Endothelial cell of umbilical vein (primary cell): ENCODE data around the gene CFAP141. TPM values are rescaled to one million over a fixed set of nuclear protein-coding genes. Genes with fewer than 3 reads are reported as not detected.

ENCODE experiments used
- BruUV-seq: library from RNA; stranded (reverse); fragments of 400-500 nt; replicated peaks from 2 replicates; lab custom pipeline; 2021; lab: Mats Ljungman, UMichigan
- CTCF ChIA-PET: fragments of 300-600, 350-600 bp; sonication (Branson Sonifier 250); formaldehyde crosslinking; loops from one replicate; lab custom pipeline; 2021; ENCODE audit warnings: antibody characterized with exemption, inconsistent platforms; lab: Charles Lee
- POLR2A ChIA-PET: fragments of 300-600, 350-600 bp; sonication (Branson Sonifier 250); formaldehyde crosslinking; loops from one replicate; lab custom pipeline; 2021; ENCODE audit warnings: antibody characterized with exemption, inconsistent platforms; lab: Charles Lee
- DNase-seq: peaks from one replicate; pipeline ENCODE4 v3.0.0-alpha.2; 2011; ENCODE audit warnings: low read depth, low spot score
- FAIRE-seq: peaks from 2 replicates; lab custom pipeline; 2011; peaks lifted over from hg19 to GRCh38; lab: Jason Lieb, UNC
- H2AFZ ChIP-seq: 2 replicates; pipeline ENCODE4 v1.6.0; 2012; ENCODE audit warnings: low read depth, low read length, control low read depth, inconsistent platforms
- H3K27ac ChIP-seq: 2 replicates; pipeline ENCODE4 v1.5.1; 2011; ENCODE audit warnings: low read depth, mild to moderate bottlenecking, control low read depth, low read length, moderate library complexity; ENCODE audit not compliant: insufficient read depth
- H3K27me3 ChIP-seq, 2 experiments: 2 replicates each; pipeline versions ENCODE4 v1.6.0 to v1.6.1; 2011; ENCODE audit warnings: low read length in 2 of 2, mixed read lengths in 1 of 2; ENCODE audit not compliant: control insufficient read depth in 2 of 2, insufficient read depth in 2 of 2
- H3K36me3 ChIP-seq, 2 experiments: 2 replicates in 1 of 2; 3 replicates in 1 of 2; pipeline ENCODE4 v1.5.1; 2011; ENCODE audit warnings: low read length in 2 of 2, mild to moderate bottlenecking in 1 of 2, moderate library complexity in 1 of 2; ENCODE audit not compliant: control insufficient read depth in 2 of 2, insufficient read depth in 2 of 2; ENCODE audit errors: extremely low read depth in 1 of 2
- H3K4me1 ChIP-seq: 3 replicates; pipeline ENCODE4 v1.5.1; 2011; ENCODE audit warnings: mild to moderate bottlenecking, low read length; ENCODE audit not compliant: control insufficient read depth, insufficient read depth; ENCODE audit errors: extremely low read depth
- H3K4me2 ChIP-seq: 2 replicates; pipeline ENCODE4 v1.6.1; 2011; ENCODE audit warnings: low read length, control low read depth, mixed read lengths; ENCODE audit not compliant: insufficient read depth
- H3K4me3 ChIP-seq, 3 experiments: fragments of 200-600 bp in 1 of 3; sonication (generic), shearing (Covaris generic) in 1 of 3; replicated peaks in 1 of 3; 2 replicates each; pipeline ENCODE4 v1.5.1; 2011 to 2016; ENCODE audit warnings: control low read depth in 3 of 3, low read length in 3 of 3, mild to moderate bottlenecking in 2 of 3, inconsistent platforms in 1 of 3, low read depth in 1 of 3, moderate library complexity in 1 of 3; ENCODE audit not compliant: insufficient read depth in 1 of 3
- H3K79me2 ChIP-seq: 2 replicates; pipeline ENCODE4 v1.6.0; 2012; ENCODE audit warnings: low read length, inconsistent platforms; ENCODE audit not compliant: control insufficient read depth, insufficient read depth
- H3K9ac ChIP-seq: replicated peaks from 2 replicates; pipeline ENCODE3; 2011; ENCODE audit warnings: low read length, control low read depth; ENCODE audit not compliant: insufficient read depth; ENCODE audit errors: extremely low read depth
- H3K9me1 ChIP-seq: replicated peaks from 3 replicates; pipeline ENCODE4 v1.6.0; 2011; ENCODE audit warnings: mild to moderate bottlenecking, low read length; ENCODE audit not compliant: control insufficient read depth, insufficient read depth; ENCODE audit errors: extremely low read depth
- H3K9me3 ChIP-seq: replicated peaks from 2 replicates; pipeline ENCODE4 v1.5.1; 2012; ENCODE audit warnings: low read length, inconsistent platforms; ENCODE audit not compliant: control insufficient read depth, insufficient read depth
- H4K20me1 ChIP-seq: replicated peaks from 2 replicates; pipeline ENCODE3; 2011; ENCODE audit warnings: mild to moderate bottlenecking, low read length; ENCODE audit not compliant: control insufficient read depth, insufficient read depth; ENCODE audit errors: extremely low read depth
- FOS ChIP-seq: IDR thresholded peaks from 2 replicates; pipeline ENCODE4 v1.6.1; 2011; ENCODE audit warnings: mild to moderate bottlenecking, low read length, moderate library complexity, borderline replicate concordance; ENCODE audit not compliant: insufficient read depth
- JUN ChIP-seq: IDR thresholded peaks from 2 replicates; pipeline ENCODE4 v1.6.1; 2011; ENCODE audit warnings: borderline replicate concordance, low read depth; ENCODE audit not compliant: insufficient read length, insufficient read depth
- dilution Hi-C: fragments of 300-500 bp; cut with MboI; formaldehyde crosslinking; loops from one replicate; pipeline ENCODE4 v1.15.0; 2019; ENCODE audit warnings: low sequenced_read_pairs; ENCODE audit not compliant: extremely low pct_ligation_motif_present
- intact Hi-C: fragments of 100-400 bp; cut with micrococcal nuclease; formaldehyde crosslinking; loops from one replicate; pipeline ENCODE4 v1.10.0; 2022
- microRNA counts: library from miRNA; unstranded; fragments of <30 nt; microRNA quantifications from one replicate; lab custom pipeline; 2016
- microRNA-seq: library from miRNA; unstranded; fragments of <30 nt; microRNA quantifications from one replicate; pipeline ENCODE4 v1.2.0, GENCODE V29; 2021; ENCODE audit warnings: borderline number of aligned reads, borderline replicate concordance
- polyA plus RNA-seq, 4 experiments: library from polyadenylated mRNA; depleted of rRNA in 3 of 4; stranded (reverse) in 3 of 4; unstranded in 1 of 4; fragments of >200 nt; gene quantifications; 2 replicates each; pipeline versions ENCODE4 v1.2.1 to v1.2.3, GENCODE V29; 2011 to 2012; ENCODE audit warnings: missing spikeins in 1 of 4
- small RNA-seq: library from RNA; depleted of rRNA; stranded (forward); fragments of <200 nt; gene quantifications from one replicate; pipeline ENCODE3, GENCODE V24; 2012; ENCODE audit warnings: low replicate concordance, low read depth; ENCODE audit not compliant: insufficient read depth, insufficient read length
- total RNA-seq: library from RNA; stranded (reverse); gene quantifications from 2 replicates; pipeline ENCODE4 v1.2.3, GENCODE V29; 2021

CFAP141 gene
- total and polyA plus RNA-seq, 2 donors (not counting 3 experiments of a cell fraction or from before 2014, with no cell fraction given), result not detected

- dilution Hi-C loops (no loop called here), intact Hi-C loops (loop anchor here (10.0 kb wide), 1 partner anchor 157 kb away; the partner anchor contains the start of gene RPS27)
- no peak overlapping the region for H3K4me3 ChIP-seq
- POLR2A ChIA-PET, result no interaction called here
- peak; percentile 47 for TF ChIP-seq FOS
- TF ChIP-seq JUN, result no peak
- no peak overlapping the region for H2AFZ ChIP-seq
- H3K9ac ChIP-seq, result no peak overlapping the region
- no peaks in the 10 kb centered on the region for H3K36me3 ChIP-seq
- DNase-seq (peak; percentile 54), FAIRE-seq (peak; percentile 61)
- H3K27ac ChIP-seq, result no peak overlapping the region
- no peaks in the 10 kb centered on the region for H3K79me2 ChIP-seq
- H3K4me2 ChIP-seq, result no peak overlapping the region
- no TSS peak for BruUV-seq
- no peaks in the 10 kb centered on the region for H3K9me1 ChIP-seq
- H3K27me3 ChIP-seq, result no peaks in the 10 kb centered on the region
- no peaks in the 10 kb centered on the region for H4K20me1 ChIP-seq
- CTCF ChIA-PET, result no interaction called here
- peaks cover 23% of the 10 kb centered on the region for H3K4me1 ChIP-seq
- no peaks in the 10 kb centered on the region for H3K9me3 ChIP-seq
Observed at GRCh38 chr1:154151311-154151710, 54.8 kb downstream of the CFAP141 start.

MicroRNAs within 50 kb of the gene (microRNA counts, 767-probe panel; counts per million panel counts)
- 723 counts per million, percentile 96 among the panel's probes with 10 or more counts for microRNA hsa-miR-190b (lab: Ali Mortazavi, UCI)

Small RNA genes within 50 kb of the gene (microRNA-seq; reads per million reads assigned to microRNA genes)
- 5.8 reads per million, percentile 15 among the genes with 10 or more reads in this experiment for gene MIR190B

Small RNA genes within 50 kb of the gene (small RNA-seq; reads per million reads assigned to genes)
- gene MIR190B, result not detected

Other genes starting within 250 kb of the CFAP141 start
- 39.0 and 42.2 TPM in 2 replicates for gene CRTC2, start 247.7 kb downstream of the CFAP141 start, total RNA-seq
- 40.2 and 47.5 TPM in 2 replicates for gene CRTC2, start 247.7 kb downstream of the CFAP141 start, polyA plus RNA-seq
- 75.8 and 77.1 TPM in 2 replicates for gene SLC39A1, start 242.8 kb downstream of the CFAP141 start, total RNA-seq
- 98.0 and 111 TPM in 2 replicates for gene SLC39A1, start 242.8 kb downstream of the CFAP141 start, polyA plus RNA-seq
- 8.1 and 9.9 TPM in 2 replicates for gene CREB3L4, start 238.4 kb downstream of the CFAP141 start, total RNA-seq
- 11.7 and 12.1 TPM in 2 replicates for gene CREB3L4, start 238.4 kb downstream of the CFAP141 start, polyA plus RNA-seq
- gene JTB, start 228.7 kb downstream of the CFAP141 start, total RNA-seq, result 89.0 and 90.2 TPM in 2 replicates
- 144 and 149 TPM in 2 replicates for gene JTB, start 228.7 kb downstream of the CFAP141 start, polyA plus RNA-seq
- gene RAB13, start 220.0 kb downstream of the CFAP141 start, total RNA-seq, result 124 and 135 TPM in 2 replicates
- gene RAB13, start 220.0 kb downstream of the CFAP141 start, polyA plus RNA-seq, result 54.6 and 76.0 TPM in 2 replicates
- 1,120 and 1,234 TPM in 2 replicates for gene RPS27, start 215.6 kb downstream of the CFAP141 start, total RNA-seq
- 1,521 and 1,700 TPM in 2 replicates for gene RPS27, start 215.6 kb downstream of the CFAP141 start, polyA plus RNA-seq
- gene NUP210L, start 51.3 kb downstream of the CFAP141 start, total RNA-seq, result 0.07 TPM in 1 of 2 replicates, not detected in the other
- gene NUP210L, start 51.3 kb downstream of the CFAP141 start, polyA plus RNA-seq, result 0.01 TPM in 1 of 2 replicates, not detected in the other
- gene TPM3, start 14.2 kb downstream of the CFAP141 start, total RNA-seq, result 924 and 927 TPM in 2 replicates
- 318 and 395 TPM in 2 replicates for gene TPM3, start 14.2 kb downstream of the CFAP141 start, polyA plus RNA-seq
- gene UBAP2L, start 14.6 kb upstream of the CFAP141 start, total RNA-seq, result 229 and 235 TPM in 2 replicates
- 280 and 323 TPM in 2 replicates for gene UBAP2L, start 14.6 kb upstream of the CFAP141 start, polyA plus RNA-seq
- 69.1 and 78.4 TPM in 2 replicates for gene HAX1, start 66.3 kb upstream of the CFAP141 start, total RNA-seq
- gene HAX1, start 66.3 kb upstream of the CFAP141 start, polyA plus RNA-seq, result 95.3 and 101 TPM in 2 replicates
- not detected in 2 replicates for gene AQP10, start 114.8 kb upstream of the CFAP141 start, total RNA-seq
- 0.08 TPM in 1 of 2 replicates, not detected in the other for gene AQP10, start 114.8 kb upstream of the CFAP141 start, polyA plus RNA-seq
- gene ATP8B2, start 119.2 kb upstream of the CFAP141 start, total RNA-seq, result 60.0 and 64.7 TPM in 2 replicates
- 72.8 and 86.0 TPM in 2 replicates for gene ATP8B2, start 119.2 kb upstream of the CFAP141 start, polyA plus RNA-seq
- 3.3 and 4.8 TPM in 2 replicates for gene IL6R, start 199.0 kb upstream of the CFAP141 start, total RNA-seq
- gene IL6R, start 199.0 kb upstream of the CFAP141 start, polyA plus RNA-seq, result 4.2 and 5.1 TPM in 2 replicates